Upper lobe of left lung (tissue), 6 donors: ENCODE results near the gene RANBP2. TPM values are rescaled to one million over a fixed set of nuclear protein-coding genes. Genes with fewer than 3 reads are reported as not detected.

ENCODE experiments used
- ATAC-seq, 2 donors: fragments of 200-7000 bp; cut with Tn5 transposase; one replicate each; pipeline ENCODE4 v1.9.1; 2022; ENCODE audit warnings: mild to moderate bottlenecking in 2 of 2, moderate library complexity in 2 of 2; ENCODE audit not compliant: low FRiP score in 2 of 2
- DNase-seq, 2 donors: peaks; one replicate each; pipeline ENCODE4 v3.0.0-alpha.2; 2019 to 2020
- H3K27ac ChIP-seq, 4 donors: fragments of 200-600 bp; sonication (generic); one replicate each; pipeline ENCODE4 v1.5.1; 2016 to 2019
- H3K27me3 ChIP-seq, 4 donors: fragments of 200-600 bp; sonication (generic); one replicate each; pipeline ENCODE4 v1.5.1; 2017 to 2019
- H3K36me3 ChIP-seq, 4 donors: fragments of 200-600 bp; sonication (generic); one replicate each; pipeline ENCODE4 v1.5.1; 2016 to 2019
- H3K4me1 ChIP-seq, 4 donors: fragments of 200-600 bp; sonication (generic); one replicate each; pipeline ENCODE4 v1.5.1; 2018 to 2019
- H3K4me3 ChIP-seq, 4 donors: fragments of 200-600 bp; sonication (generic); one replicate each; pipeline ENCODE4 v1.5.1; 2017 to 2019; ENCODE audit warnings: mild to moderate bottlenecking in 2 of 4, moderate library complexity in 1 of 4
- H3K9me3 ChIP-seq, 4 donors: fragments of 200-600 bp; sonication (generic); one replicate each; pipeline ENCODE4 v1.5.1; 2018 to 2019
- EP300 ChIP-seq, 4 donors: sonication (generic); formaldehyde crosslinking; IDR thresholded peaks; one replicate each; pipeline ENCODE4 v1.5.1; 2017; ENCODE audit warnings: antibody characterized with exemption in 4 of 4, control low read depth in 2 of 4
- POLR2A ChIP-seq, 4 donors: fragments of 450-650 bp; IDR thresholded peaks; one replicate each; pipeline ENCODE4 v1.5.1; 2016 to 2017; ENCODE audit warnings: antibody characterized with exemption in 4 of 4, mild to moderate bottlenecking in 2 of 4
- POLR2AphosphoS5 ChIP-seq, 2 donors: sonication (generic); formaldehyde crosslinking; IDR thresholded peaks; one replicate each; pipeline ENCODE4 v1.5.1; 2017; ENCODE audit warnings: antibody characterized with exemption in 2 of 2
- WGBS, 2 donors: methylation state at CpG; one replicate each; pipeline ENCODE4 v1.1.5; 2017 to 2018; 5-methylcytosine and 5-hydroxymethylcytosine counted together
- total RNA-seq, 6 donors: library from RNA; depleted of rRNA in 4 of 6; stranded (reverse); fragments of >200 nt in 4 of 6; gene quantifications; one replicate each; pipeline versions ENCODE4 v1.1.0 to v1.2.1, GENCODE V29; 2016 to 2021
- TF ChIP-seq, protein P1 (sequence below), 6 experiments: fragments of 450-650 bp in 4 of 6; fragments of 200-600 bp in 2 of 6; sonication (generic) in 2 of 6; IDR thresholded peaks; one replicate each; pipeline ENCODE4 v1.5.1; 2016 to 2019; ENCODE audit warnings: antibody characterized with exemption in 6 of 6
- donor health status: DM: no; HTN: no; CAD: no; lungs with moderate emphysema.
- donor health status: DM: no; HTN: yes; CAD: no; lungs with severe emphysema.

The RANBP2 gene
- total RNA-seq, 6 donors from 2014 or later: 46.1 to 97.6 (median 59.4) TPM

DNA sequence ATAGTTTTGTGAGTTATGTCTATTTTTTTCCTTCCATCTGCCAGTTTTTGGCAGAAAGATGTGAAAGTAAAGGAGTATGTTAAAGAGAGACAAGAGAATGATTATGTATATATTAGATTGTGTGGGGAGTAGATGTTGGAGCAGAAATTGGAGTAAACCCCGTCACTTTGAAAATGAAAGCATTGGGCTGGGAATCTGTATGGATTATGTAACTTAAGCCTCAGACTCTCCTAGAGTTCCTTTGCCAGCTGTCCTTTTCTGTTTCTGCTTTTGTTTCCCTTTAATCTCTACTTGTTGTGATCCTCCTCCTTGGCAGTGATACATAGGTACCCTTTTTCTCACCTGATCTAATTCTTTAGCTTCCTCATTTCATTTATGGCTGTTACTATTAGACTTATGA is 86.5 kb downstream of the RANBP2 start:
- H3K36me3 ChIP-seq: peaks cover 0 to 13% (median 2%) of the 10 kb centered on the region in 4 donors
- 72 to 81% methylated on average over 1 of the region's 1 CpG for WGBS, 2 donors
- H3K27me3 ChIP-seq: no peaks in the 10 kb centered on the region
- H3K27ac ChIP-seq: no peak overlapping the region
- peaks cover 0 to 10% (median 5%) of the 10 kb centered on the region in 4 donors for H3K9me3 ChIP-seq
- ATAC-seq (no peak), DNase-seq (no peak)
- H3K4me3 ChIP-seq: no peak overlapping the region
- TF ChIP-seq POLR2AphosphoS5 (IDR thresholded peaks at IDR 0.05): no peak
- TF ChIP-seq, protein P1, sequence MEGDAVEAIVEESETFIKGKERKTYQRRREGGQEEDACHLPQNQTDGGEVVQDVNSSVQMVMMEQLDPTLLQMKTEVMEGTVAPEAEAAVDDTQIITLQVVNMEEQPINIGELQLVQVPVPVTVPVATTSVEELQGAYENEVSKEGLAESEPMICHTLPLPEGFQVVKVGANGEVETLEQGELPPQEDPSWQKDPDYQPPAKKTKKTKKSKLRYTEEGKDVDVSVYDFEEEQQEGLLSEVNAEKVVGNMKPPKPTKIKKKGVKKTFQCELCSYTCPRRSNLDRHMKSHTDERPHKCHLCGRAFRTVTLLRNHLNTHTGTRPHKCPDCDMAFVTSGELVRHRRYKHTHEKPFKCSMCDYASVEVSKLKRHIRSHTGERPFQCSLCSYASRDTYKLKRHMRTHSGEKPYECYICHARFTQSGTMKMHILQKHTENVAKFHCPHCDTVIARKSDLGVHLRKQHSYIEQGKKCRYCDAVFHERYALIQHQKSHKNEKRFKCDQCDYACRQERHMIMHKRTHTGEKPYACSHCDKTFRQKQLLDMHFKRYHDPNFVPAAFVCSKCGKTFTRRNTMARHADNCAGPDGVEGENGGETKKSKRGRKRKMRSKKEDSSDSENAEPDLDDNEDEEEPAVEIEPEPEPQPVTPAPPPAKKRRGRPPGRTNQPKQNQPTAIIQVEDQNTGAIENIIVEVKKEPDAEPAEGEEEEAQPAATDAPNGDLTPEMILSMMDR (IDR thresholded peaks at IDR 0.05): no peak
- TF ChIP-seq POLR2A (IDR thresholded peaks at IDR 0.05): no peak
- no peak for TF ChIP-seq EP300 (IDR thresholded peaks at IDR 0.05)
- H3K4me1 ChIP-seq: no peaks in the 10 kb centered on the region

DNA sequence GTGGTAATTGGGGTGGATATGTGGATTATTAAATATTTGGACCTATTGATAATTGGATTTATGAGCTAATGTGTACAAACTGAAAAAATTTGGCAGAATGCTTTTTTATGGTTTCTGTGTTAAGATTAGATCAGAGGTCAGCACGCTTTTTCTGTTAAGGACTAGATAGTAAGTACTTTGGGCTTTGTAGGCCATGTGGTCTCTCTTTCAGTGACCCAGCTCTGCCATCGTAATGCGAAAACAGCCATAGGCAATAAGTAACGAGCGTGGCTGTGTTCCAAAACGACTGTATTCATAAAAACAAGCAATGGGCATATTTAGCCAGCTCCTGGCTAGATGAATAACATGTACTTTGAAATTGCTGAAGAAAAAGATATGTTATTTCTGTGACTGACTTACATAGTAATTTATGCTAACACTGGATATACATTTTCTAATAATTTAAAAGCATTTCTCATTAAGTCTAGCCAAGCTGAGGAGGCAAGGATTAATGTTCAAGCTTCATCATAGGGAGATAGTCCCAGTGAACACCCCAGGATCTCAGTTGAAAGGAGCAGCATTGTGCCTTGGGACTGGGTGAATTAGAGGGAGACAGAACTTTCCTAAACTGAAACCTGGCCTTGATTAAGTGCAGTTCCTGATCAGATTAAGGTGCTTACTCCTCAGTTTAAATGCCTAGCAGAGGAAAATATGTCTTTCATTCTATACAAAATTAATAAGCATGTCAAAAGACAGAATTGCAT is 87.3 kb downstream of the RANBP2 start:
- DNase-seq (no peak), ATAC-seq (no peak)
- Histone ChIP-seq H3K27ac (no peak overlapping the region), H3K4me3 (no peak overlapping the region), H3K27me3 (no peaks in the 10 kb centered on the region), H3K9me3 (peaks cover 0 to 10% (median 5%) of the 10 kb centered on the region in 4 donors), H3K4me1 (no peaks in the 10 kb centered on the region), H3K36me3 (peaks cover 0 to 13% (median 2%) of the 10 kb centered on the region in 4 donors)
- WGBS, 2 donors: 84 to 93% methylated on average over 6 of the region's 6 CpGs
- TF ChIP-seq EP300 (IDR thresholded peaks at IDR 0.05) (no peak), POLR2AphosphoS5 (IDR thresholded peaks at IDR 0.05) (no peak), POLR2A (IDR thresholded peaks at IDR 0.05) (no peak)
- TF ChIP-seq, protein P1 (IDR thresholded peaks at IDR 0.05): no peak

DNA sequence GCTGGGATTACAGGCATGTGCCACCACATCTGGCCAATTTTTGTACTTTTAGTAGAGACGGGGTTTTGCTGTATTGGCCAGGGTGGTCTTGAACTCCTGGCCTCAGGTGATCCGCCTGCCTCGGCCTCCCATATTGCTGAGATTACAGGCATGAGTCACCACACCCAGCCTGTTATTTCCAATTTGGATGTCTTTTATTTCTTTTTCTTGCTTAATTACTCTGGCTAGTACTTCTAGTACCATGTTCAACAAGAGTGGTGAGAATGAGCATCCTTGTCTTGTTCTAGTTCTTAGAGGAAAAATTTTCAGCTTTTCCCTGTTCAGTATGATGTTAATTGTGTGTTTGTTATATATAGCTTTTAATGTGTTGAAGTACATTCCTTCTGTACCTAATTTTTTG is 90.7 kb downstream of the RANBP2 start:
- ATAC-seq (no peak), DNase-seq (no peak)
- no peak overlapping the region for H3K27ac ChIP-seq
- peaks cover 0 to 9% (median 0%) of the 10 kb centered on the region in 4 donors for H3K36me3 ChIP-seq
- H3K27me3 ChIP-seq: no peaks in the 10 kb centered on the region
- H3K4me1 ChIP-seq: no peaks in the 10 kb centered on the region
- 95 to 96% methylated on average over 3 of the region's 3 CpGs for WGBS, 2 donors
- H3K4me3 ChIP-seq: no peak overlapping the region
- peaks cover 0 to 10% (median 5%) of the 10 kb centered on the region in 4 donors for H3K9me3 ChIP-seq
- TF ChIP-seq, protein P1 (IDR thresholded peaks at IDR 0.05): no peak
- TF ChIP-seq POLR2AphosphoS5 (IDR thresholded peaks at IDR 0.05): no peak
- no peak for TF ChIP-seq POLR2A (IDR thresholded peaks at IDR 0.05)
- TF ChIP-seq EP300 (IDR thresholded peaks at IDR 0.05): no peak

DNA sequence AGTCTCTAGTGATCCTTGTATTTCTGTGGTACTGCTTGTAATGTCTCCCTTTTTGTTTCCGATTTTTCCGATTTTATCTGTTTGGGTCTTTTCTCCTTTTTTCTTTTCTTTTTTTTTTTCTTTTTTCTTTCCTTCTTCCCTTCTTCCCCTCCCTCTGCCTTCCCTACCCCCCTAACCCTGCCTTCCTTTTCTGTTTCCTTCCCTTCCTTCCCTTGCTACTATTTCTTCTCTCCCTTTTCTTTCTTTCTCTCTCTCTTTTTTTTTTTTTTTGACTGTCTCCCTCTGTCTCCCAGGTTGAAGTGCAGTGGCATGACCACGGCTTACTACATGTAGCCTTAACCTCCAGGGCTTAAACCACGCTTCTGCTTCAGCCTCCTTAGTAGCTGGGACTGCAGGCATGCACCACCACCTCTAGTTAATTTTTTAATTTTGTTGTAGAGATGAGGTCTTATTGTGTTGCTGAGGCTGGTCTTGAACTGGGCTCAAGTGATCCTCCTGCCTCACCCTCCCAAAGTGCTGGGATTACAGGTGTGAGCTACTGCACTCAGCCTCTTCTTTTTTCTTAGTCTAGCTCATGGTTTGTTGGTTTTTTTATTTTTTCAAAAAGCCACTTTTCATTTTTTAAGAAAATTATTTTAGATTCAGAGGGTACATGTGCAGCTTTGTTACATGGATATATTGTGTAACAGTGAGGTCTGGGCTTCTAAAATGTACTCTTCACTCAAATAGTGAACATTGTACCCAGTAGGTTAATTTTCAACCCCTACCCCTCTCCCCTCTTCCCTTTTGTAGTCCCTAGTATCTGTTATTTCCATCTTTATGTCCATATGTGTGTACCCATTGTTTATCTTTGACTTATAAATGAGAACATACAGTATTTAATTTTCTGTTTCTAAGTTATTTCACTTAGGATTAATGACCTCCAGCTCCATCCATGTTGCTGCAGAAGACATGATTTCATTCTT is 92.0 kb downstream of the RANBP2 start:
- no peak for TF ChIP-seq POLR2A (IDR thresholded peaks at IDR 0.05)
- TF ChIP-seq, protein P1 (IDR thresholded peaks at IDR 0.05): no peak
- TF ChIP-seq POLR2AphosphoS5 (IDR thresholded peaks at IDR 0.05): no peak
- TF ChIP-seq EP300 (IDR thresholded peaks at IDR 0.05): no peak
- Histone ChIP-seq H3K27ac (no peak overlapping the region), H3K27me3 (no peaks in the 10 kb centered on the region), H3K9me3 (peaks cover 0 to 10% (median 5%) of the 10 kb centered on the region in 4 donors), H3K36me3 (peaks cover 0 to 11% (median 2%) of the 10 kb centered on the region in 4 donors), H3K4me1 (no peaks in the 10 kb centered on the region), H3K4me3 (no peak overlapping the region)
- ATAC-seq (no peak), DNase-seq (no peak)
- whole genome bisulfite sequencing, 2 donors: 98 to 99% methylated on average over 4 of the region's 4 CpGs
